GM12873 (cell line): ENCODE data around the gene XRRA1.

ENCODE experiments used
- CTCF ChIP-seq: IDR thresholded peaks from 2 replicates; pipeline ENCODE4 v1.5.1; 2012; ENCODE audit warnings: low read depth, mild to moderate bottlenecking, moderate library complexity, low read length, control low read depth; ENCODE audit not compliant: insufficient read depth; ENCODE audit errors: missing control alignments

The XRRA1 gene, protein sequence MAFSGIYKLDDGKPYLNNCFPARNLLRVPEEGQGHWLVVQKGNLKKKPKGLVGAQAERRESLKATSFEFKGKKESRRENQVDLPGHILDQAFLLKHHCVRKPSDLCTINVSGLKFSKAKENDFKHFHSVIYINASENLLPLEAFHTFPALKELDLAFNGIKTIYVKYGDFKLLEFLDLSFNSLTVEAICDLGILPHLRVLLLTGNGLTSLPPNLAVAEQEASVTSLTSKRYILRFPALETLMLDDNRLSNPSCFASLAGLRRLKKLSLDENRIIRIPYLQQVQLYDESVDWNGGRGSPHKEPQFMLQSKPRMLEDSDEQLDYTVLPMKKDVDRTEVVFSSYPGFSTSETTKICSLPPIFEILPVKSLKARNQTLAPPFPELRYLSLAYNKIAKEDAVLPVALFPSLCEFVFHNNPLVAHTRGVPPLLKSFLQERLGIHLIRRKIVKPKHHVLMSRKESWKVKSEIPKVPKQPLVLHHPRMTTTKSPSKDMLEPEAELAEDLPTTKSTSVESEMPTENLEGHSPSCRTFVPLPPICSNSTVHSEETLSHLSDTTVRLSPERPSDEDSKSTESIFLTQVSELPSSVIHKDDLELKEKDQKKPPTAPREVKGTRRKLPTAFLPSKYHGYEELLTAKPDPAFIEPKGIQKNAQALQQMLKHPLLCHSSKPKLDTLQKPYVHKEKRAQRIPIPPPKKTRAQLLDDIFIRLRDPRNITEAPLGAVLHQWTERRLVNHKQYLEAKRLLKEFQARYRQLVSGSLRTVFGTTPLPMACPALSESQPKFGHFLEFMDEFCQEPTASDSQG

DNA sequence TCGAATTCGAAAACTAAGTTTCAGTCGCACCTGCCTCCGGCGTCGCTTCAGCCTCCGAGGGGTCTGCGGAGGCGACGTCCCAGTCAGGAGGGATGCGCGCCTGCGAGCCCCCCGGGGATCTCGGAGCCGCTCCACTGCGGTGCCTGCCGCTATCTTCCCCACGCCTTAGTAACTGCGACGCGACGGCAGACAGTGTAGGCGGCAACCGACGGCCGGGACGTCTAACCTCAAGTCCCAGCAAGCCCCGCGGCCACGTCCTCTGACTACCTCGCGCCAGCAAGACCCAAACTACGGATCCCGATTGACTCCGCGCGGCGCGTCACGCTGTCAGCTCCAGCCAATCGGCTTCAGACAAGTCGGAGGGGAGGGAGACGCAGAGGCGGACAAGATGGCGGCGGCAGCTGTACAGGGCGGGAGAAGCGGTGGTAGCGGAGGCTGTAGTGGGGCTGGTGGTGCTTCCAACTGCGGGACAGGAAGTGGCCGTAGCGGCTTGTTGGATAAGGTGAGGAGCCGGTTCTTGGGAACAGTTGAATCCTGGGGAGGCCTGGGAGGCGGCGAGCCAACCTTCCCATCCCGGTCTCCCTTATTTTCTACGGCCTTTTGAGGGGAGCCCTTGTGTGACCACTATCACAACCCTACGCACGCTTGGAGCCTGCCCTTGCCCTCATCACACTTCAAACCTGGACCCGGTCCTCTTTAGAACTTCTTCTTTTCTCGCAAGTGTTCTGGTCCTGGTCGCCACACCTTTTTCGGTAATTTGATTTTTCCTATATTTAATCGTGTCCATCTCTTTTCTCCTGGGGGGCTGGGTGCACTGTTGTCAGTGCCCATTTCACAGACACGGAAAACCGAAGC lies at the start of gene XRRA1, which contains the start of gene SPCS2:
Gene XRRA1, minus strand, starts transcription at position 194 of the 855 bp plus-strand sequence. CDS start 8,213 bp downstream, outside the sequence.
Gene SPCS2, plus strand, starts transcription at position 369 of the 855 bp plus-strand sequence. Its CDS starts 20 bp downstream, at position 389.
- TF ChIP-seq CTCF = no peak

DNA sequence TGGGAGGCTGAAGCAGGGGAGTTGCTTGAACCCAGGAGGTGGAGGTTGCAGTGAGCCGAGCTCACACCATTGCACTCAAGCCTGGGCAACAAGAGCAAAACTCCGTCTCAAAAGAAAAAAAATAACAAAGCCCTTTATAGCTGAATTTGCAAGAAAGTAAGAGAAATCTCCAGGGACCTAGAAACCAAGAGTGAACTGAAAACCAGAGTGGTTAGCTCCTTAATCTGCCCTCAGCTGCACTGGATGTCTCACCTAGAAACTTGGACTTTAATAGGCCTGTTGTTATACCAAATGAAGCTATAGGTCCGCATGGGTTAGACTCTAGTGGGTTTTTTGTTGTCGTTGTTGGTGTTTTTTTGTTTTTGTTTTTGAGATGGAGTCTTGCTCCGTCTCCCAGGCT lies 44.0 kb upstream of the XRRA1 start:
- no peak for TF ChIP-seq CTCF

DNA sequence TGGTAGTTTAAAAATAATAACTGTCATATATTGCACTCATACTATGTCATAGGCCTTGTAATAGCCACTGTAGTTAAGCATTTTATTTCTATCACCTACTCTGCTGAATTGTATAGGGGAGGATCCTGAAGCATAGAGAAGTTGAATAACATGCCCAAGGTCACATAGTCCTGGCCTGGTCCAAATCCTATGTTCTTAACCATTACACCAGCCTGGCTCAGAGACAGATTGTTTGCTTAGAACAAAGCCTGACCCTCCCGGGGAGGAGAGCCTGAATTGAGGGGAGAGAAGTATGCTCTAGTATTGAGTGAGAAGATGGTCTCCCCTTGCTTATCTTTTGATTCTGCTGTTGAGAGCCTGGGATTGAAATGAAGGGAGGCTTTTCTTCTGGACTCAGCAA lies 42.0 kb upstream of the XRRA1 start:
- no peak for TF ChIP-seq CTCF

- TF ChIP-seq CTCF = no peak
These were observed 40.4 kb upstream of the XRRA1 start for GRCh38 chr11:74989260-74989638.

GRCh38 chr11:74988541-74989259 lies 39.8 kb upstream of the XRRA1 start, which contains the start of gene NEU3:
Gene NEU3, plus strand, starts transcription at chr11:74988933. Its CDS starts 128 bp downstream, at chr11:74989061.
- TF ChIP-seq CTCF = no peak

DNA sequence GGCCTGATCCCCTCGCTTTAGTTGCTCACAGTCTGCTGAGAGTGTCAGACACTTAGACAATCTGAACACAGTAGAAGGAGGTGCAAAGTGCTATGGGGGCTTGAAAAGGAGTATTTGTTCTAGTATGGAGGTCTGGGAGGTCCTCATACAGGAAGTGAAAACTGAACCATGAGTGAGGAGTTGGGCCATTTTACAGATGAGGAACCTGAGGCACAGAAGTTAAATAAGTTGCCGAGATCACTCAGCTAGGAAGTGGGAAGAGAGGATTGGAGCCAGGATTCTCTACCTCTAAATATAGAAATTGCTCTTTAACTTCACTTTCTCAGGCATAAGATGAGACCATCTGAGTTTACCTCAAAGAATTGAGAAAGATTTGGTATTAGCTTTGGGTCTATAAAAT lies 35.8 kb upstream of the XRRA1 start:
- TF ChIP-seq CTCF = no peak
